Inflammatory macrophage treated with lipopolysaccharide for 4 hours (primary cell): ENCODE data around the gene MRGPRX4.

Source experiments
- DNase-seq: peaks from one replicate; pipeline ENCODE4 v3.0.0-alpha.2; 2020

Gene MRGPRX4

DNA sequence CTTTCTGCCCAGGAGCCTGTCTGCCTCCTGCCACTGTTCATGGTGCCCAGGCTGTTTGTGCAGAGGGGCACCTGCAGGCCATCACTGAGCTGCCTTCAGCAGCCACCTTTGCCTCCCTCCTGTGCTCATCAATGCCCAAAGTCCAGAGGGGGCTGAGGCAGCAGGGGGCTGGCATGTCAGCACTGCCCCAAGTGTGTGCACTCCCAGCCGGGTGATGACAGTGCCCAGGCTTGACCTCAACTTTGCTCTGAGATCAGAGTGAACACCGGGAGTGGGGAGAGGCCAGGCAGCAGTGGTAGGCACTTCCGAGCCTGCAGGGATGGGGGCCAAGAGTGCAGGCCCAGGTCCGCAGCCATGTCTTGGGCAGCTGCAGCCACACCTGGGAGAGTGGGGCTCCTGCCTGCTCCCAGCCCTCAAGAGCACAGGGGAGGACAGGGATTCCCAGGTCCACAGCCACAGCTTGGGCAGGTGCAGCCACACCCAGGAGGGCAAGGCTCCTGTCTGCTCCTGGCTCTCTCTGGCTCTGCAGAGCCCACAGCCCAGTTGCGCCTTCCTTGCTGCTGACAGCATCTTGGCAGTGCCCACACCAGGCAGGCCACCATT, 48.7 kb downstream of the MRGPRX4 start:
- DNase-seq, result no peak

DNA sequence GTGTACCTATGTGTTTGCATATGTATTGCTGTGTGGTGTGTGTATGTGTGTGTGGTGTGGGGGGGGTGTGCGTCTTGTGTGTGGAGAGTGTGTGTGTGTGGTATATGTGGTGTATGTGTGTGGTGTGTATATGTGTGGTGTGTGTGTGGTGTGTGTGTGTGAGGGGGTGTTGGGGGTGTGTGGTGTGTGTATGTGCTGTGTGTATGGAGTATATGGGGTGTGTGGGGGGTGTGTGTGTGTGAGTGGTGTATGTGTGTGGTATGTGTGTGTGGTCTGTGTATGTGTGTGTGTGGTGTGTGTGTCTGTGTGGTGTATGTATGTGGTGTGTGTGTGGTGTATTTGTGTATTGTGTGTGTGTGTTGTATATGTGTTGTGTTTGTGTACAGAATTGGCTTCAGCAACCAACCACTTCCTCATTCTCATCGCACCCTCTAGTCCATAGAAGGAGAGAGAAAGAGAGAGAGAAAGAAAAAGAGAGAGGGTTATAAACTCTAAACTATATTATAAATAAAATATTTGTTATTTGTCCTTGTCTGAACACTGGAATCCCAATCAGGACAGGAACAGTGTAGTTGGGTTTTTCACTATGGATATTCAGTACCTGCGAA, 50.3 kb downstream of the MRGPRX4 start:
- no peak for DNase-seq
